Activated CD4-positive, alpha-beta T cell treated with anti-CD3 and anti-CD28 coated beads, Interleukin-2, amount 50 U/mL, for 48 hours (primary cell): ENCODE results near the gene BBIP1.
A peak's percentile ranks its signal among the peaks of the same experiment; 100 is the strongest.

ENCODE experiments used
- DNase-seq, 2 experiments: peaks; one replicate each; pipeline ENCODE4 v3.0.0-alpha.2; 2020

The BBIP1 gene

GRCh38 chr10:110861930-110862649, 56.9 kb downstream of the BBIP1 start:
- DNase-seq = no peak

GRCh38 chr10:110861476-110861875, 57.5 kb downstream of the BBIP1 start:
- no peak for DNase-seq

- no peak for DNase-seq
Observed at GRCh38 chr10:110860576-110861241, 58.3 kb downstream of the BBIP1 start.

- DNase-seq = no peak
Observed at GRCh38 chr10:110859973-110860376, 59.0 kb downstream of the BBIP1 start.

- no peak for DNase-seq
Observed at GRCh38 chr10:110859206-110859972, 59.6 kb downstream of the BBIP1 start.

- no peak for DNase-seq
Observed at GRCh38 chr10:110858297-110858934, 60.6 kb downstream of the BBIP1 start.

- peak in 1 of 2 experiments; percentile 38 for DNase-seq
Observed at GRCh38 chr10:110857265-110858171, 61.5 kb downstream of the BBIP1 start.

GRCh38 chr10:110853921-110854605, 64.9 kb downstream of the BBIP1 start:
- DNase-seq = no peak

- no peak for DNase-seq
Observed at GRCh38 chr10:110852947-110853346, 66.0 kb downstream of the BBIP1 start.

GRCh38 chr10:110852255-110852896, 66.6 kb downstream of the BBIP1 start:
- DNase-seq = peak; percentile 45 to 55

- no peak for DNase-seq
Observed at GRCh38 chr10:110851020-110851612, 67.9 kb downstream of the BBIP1 start.

GRCh38 chr10:110850099-110850498, 68.9 kb downstream of the BBIP1 start:
- DNase-seq = no peak
